Fibroblast of the aortic adventitia (primary cell): ENCODE measurements around the gene PKM. TPM values are rescaled to one million over a fixed set of nuclear protein-coding genes. Genes with fewer than 3 reads are reported as not detected.

Source experiments
- DNase-seq: peaks from one replicate; pipeline ENCODE4 v3.0.0-alpha.2; 2010; ENCODE audit warnings: low read depth
- H3K4me3 ChIP-seq: 2 replicates; pipeline ENCODE4 v1.5.1; 2011; ENCODE audit warnings: low read depth, mild to moderate bottlenecking, control low read depth, low read length, moderate library complexity
- CTCF ChIP-seq: IDR thresholded peaks from 2 replicates; pipeline ENCODE4 v1.5.1; 2011; ENCODE audit warnings: mild to moderate bottlenecking, low read length, control low read depth, inconsistent platforms; ENCODE audit not compliant: insufficient read depth
- total RNA-seq: library from RNA; depleted of rRNA; stranded (reverse); fragments of >200 nt; gene quantifications from 2 replicates; pipeline ENCODE4 v1.2.3, GENCODE V29; 2012; ENCODE audit warnings: low replicate concordance

Gene PKM
- total RNA-seq, 1 donor, result 1,845 TPM

DNA sequence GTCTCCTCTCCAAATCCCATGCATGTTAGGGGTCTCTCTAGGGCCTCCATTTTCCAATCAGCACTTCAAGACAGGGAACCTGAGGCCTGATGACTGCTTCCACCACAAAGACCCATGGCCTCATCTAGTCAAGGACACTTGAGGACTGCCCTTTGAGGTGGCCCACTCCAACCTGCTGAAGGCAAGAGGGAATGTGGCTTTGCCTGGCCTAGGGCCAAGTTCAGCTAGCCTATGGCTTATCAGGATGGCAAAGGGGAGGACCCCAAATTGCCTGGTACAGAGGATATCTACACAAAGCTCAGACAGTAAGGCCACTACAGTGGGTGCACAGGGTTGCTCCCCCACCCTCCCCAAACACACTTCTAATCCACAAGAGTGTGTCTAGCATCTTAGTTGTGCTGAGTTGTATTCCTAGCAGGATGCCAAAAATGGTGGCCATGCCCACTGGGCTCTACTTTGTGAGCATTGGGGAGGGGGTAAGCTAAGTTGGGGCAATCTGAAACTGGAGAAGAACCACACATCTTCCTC, 23.4 kb downstream of the PKM start:
- TF ChIP-seq CTCF, result no peak
- DNase-seq, result no peak
- H3K4me3 ChIP-seq, result no peak overlapping the region

GRCh38 chr15:72206677-72207000, 24.4 kb downstream of the PKM start:
- H3K4me3 ChIP-seq, result no peak overlapping the region
- no peak for TF ChIP-seq CTCF
- no peak for DNase-seq

GRCh38 chr15:72205896-72206676, 24.9 kb downstream of the PKM start:
- H3K4me3 ChIP-seq, result no peak overlapping the region
- no peak for TF ChIP-seq CTCF
- no peak for DNase-seq

DNA sequence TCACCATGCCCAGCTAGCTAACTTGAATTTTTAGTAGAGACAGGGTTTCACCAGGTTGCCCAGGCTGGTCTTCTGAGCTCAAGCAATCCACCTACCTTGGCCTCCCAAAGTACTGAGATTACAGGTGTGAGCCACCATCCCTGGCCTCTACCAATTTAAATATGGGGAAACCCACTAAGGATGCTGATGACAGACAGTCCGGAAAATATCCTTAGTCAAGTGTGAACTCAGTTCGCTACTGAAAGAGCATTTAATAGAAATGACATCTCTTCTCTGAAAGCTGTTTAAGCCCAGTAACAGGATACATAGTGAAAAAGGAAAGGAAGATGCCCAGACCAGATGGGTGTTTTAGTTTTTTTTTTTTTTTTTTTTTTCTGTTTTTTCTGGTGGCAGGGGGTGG, 25.7 kb downstream of the PKM start:
- H3K4me3 ChIP-seq, result no peak overlapping the region
- DNase-seq, result no peak
- no peak for TF ChIP-seq CTCF

DNA sequence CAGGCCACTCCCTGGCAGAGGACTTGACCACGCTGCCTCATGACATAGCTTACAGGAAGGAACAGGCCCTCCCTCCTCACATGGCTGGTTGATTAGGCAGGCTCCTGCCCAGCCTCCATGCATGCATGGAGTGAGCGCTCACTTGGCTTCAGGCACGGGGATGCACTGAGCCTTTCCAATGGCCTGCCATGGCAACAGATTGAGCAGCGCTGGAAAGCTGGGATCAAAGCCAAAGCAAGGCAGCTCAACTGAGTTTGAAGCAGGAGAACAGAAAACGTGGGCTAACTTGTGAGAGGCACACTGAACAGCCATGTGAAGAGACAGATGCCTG, 27.5 kb downstream of the PKM start:
- TF ChIP-seq CTCF, result no peak
- no peak overlapping the region for H3K4me3 ChIP-seq
- peak; percentile 96 for DNase-seq

DNA sequence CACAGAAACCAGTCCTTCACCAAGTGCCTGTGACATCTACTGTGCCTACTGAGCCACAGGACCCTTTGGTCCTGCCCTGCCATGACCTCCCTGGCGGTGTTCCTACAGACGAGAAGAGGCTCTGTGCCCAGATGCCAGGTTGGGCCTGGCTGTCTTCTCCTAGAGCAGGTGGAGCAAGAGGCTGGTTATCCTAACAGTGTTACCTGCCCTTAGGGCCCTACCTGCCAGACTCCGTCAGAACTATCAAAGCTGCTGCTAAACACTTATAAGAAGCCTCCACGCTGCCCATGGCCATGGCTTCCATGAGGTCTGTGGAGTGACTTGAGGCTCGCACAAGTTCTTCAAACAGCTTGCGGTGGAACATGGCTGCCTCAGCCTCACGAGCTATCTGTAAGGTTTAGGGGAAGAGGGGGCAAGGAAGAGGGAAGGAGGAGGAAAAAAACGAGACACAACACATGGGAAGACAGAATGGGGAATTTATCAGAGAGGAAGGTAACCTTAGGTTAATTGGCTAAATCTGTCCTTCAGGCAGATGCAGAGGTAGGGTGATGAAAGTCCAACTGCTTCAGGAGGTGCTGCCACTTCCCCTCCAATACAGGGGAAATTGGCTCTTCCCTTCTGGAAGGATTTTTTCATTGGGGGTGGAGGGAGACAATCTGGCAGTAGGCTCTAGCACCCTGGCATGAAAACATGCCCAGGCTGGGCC, 28.0 kb downstream of the PKM start:
- no peak for DNase-seq

More for the DNA sequence above, 28.0 kb downstream of the PKM start:
- no peak for TF ChIP-seq CTCF
- no peak overlapping the region for H3K4me3 ChIP-seq
